ENCODE results near the gene LRP3. TPM values are rescaled to one million over a fixed set of nuclear protein-coding genes. Genes with fewer than 3 reads are reported as not detected.

LRP3 gene
- total RNA-seq, 1 donor from 2014 or later = 28.8 TPM

GRCh38 chr19:33197591-33198000 lies 3.5 kb downstream of the LRP3 start:
- Histone ChIP-seq H3K4me1 (peaks cover 0 to 10% of the 10 kb centered on the region in 2 donors), H3K9me3 (no peaks in the 10 kb centered on the region), H3K27me3 (no peaks in the 10 kb centered on the region), H3K4me3 (no peak overlapping the region), H3K27ac (no peak overlapping the region), H3K36me3 (peaks cover 0 to 5% of the 10 kb centered on the region in 2 donors)
- intact Hi-C loops (cut with DNase I) = no loop called here
- TF ChIP-seq CTCF (IDR thresholded peaks at IDR 0.05) = no peak
- no peak for DNase-seq (ENCODE audit: low spot score in 2 of 2)

GRCh38 chr19:33198169-33198568 lies 4.0 kb downstream of the LRP3 start:
- Histone ChIP-seq H3K27me3 (no peaks in the 10 kb centered on the region), H3K9me3 (no peaks in the 10 kb centered on the region), H3K4me3 (no peak overlapping the region), H3K36me3 (peaks cover 0 to 9% of the 10 kb centered on the region in 2 donors), H3K4me1 (peaks cover 0 to 10% of the 10 kb centered on the region in 2 donors), H3K27ac (no peak overlapping the region)
- TF ChIP-seq CTCF (IDR thresholded peaks at IDR 0.05) = no peak
- no peak for DNase-seq (ENCODE audit: low spot score in 2 of 2)
- intact Hi-C loops (cut with DNase I) = no loop called here

GRCh38 chr19:33199441-33200265 lies 5.5 kb downstream of the LRP3 start:
- Histone ChIP-seq H3K4me1 (peaks cover 0 to 7% of the 10 kb centered on the region in 2 donors), H3K4me3 (no peak overlapping the region), H3K27ac (no peak overlapping the region), H3K9me3 (no peaks in the 10 kb centered on the region), H3K27me3 (no peaks in the 10 kb centered on the region), H3K36me3 (peaks cover under 1 to 17% of the 10 kb centered on the region in 2 donors)
- TF ChIP-seq CTCF (IDR thresholded peaks at IDR 0.05) = no peak
- intact Hi-C loops (cut with DNase I) = no loop called here
- no peak for DNase-seq (ENCODE audit: low spot score in 2 of 2)

DNA sequence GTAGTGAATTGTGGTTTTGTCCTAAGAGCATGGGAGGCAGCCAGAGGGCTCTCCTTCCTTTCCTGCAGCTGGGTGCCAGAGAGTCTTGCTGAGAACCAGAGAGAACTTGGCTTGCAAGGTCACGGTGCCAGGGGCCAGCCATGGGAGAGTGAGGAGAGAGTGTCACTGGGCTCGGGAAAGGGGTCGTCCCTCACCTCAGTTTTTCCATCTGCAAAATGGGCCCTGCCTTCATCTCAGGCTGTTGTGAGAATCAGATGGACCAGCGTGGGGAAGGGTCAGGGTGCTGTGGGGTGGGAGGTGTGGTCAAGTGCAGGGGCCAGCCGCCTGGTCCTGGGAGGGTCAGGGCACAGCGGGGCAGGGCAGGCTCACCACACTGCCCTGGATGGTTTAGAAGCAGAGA lies 7.3 kb downstream of the LRP3 start:
- no peak for DNase-seq (ENCODE audit: low spot score in 2 of 2)
- no peak for TF ChIP-seq CTCF (IDR thresholded peaks at IDR 0.05)
- Histone ChIP-seq H3K36me3 (peaks cover 9 to 35% of the 10 kb centered on the region in 2 donors), H3K4me1 (no peaks in the 10 kb centered on the region), H3K9me3 (no peaks in the 10 kb centered on the region), H3K27ac (no peak overlapping the region), H3K4me3 (no peak overlapping the region), H3K27me3 (no peaks in the 10 kb centered on the region)
- intact Hi-C loops (cut with DNase I) = no loop called here

DNA sequence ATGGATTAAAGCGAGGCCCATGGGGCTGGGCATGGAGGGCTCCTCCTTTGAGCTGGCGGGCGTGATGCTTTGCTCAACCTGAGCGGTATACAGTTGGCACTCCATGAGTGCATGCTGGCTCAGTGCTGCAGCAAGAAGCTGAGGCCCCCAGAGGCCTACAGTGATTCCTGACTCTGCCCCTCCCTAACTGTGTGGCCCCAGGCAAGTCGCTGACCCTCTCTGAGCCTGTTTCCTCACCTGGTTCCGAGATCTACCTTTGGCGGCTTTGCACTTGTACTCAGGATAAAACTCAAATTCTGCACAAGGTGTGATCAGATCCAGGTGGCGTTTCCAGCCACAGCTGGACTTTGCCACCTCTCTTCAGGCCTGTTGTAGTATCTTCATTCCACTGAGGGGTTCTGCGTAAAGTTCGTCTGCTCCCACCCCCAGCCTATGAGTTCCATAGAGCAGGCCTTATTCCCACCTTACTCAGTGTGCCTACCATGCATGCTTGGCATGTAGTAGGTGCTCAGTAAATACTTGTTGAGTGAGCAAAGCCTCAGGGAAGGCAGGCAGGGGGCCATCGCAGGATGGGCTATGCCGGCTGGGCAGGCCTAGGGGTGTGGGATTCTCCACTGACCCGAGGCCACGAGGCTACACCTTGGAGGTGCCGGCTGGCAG lies 7.9 kb downstream of the LRP3 start:
- Histone ChIP-seq H3K27ac (no peak overlapping the region), H3K4me3 (no peak overlapping the region), H3K36me3 (peaks cover 14 to 41% of the 10 kb centered on the region in 2 donors), H3K4me1 (no peaks in the 10 kb centered on the region), H3K9me3 (no peaks in the 10 kb centered on the region), H3K27me3 (no peaks in the 10 kb centered on the region)
- DNase-seq (ENCODE audit: low spot score in 2 of 2) = no peak
- TF ChIP-seq CTCF (IDR thresholded peaks at IDR 0.05) = no peak
- intact Hi-C loops (cut with DNase I) = no loop called here
